ENCODE measurements around the gene KATNB1.

- no peak for TF ChIP-seq CTCF (conservative IDR thresholded peaks at IDR 0.05 in 1 of 2, IDR thresholded peaks at IDR 0.05 in 1 of 2; ENCODE audit: low read depth in 1 of 2, low read length in 2 of 2)
- TF ChIP-seq EZH2 (IDR thresholded peaks at IDR 0.05; ENCODE audit: low read length, missing control alignments): no peak
These were observed 21.1 kb downstream of the KATNB1 start for GRCh38 chr16:57756424-57757325.
